ENCODE data around the gene AACS. TPM values are rescaled to one million over a fixed set of nuclear protein-coding genes. Genes with fewer than 3 reads are reported as not detected.

AACS gene
- polyA plus RNA-seq, 1 donor (not counting 4 experiments of a cell fraction or from before 2014, with no cell fraction given) = 27.0 TPM

- H3K79me2 ChIP-seq (ENCODE audit: control insufficient read depth, insufficient read depth, low read length) = peaks cover 46% of the 10 kb centered on the region
- no peaks in the 10 kb centered on the region for H4K20me1 ChIP-seq (ENCODE audit: control insufficient read depth, extremely low read depth, insufficient read depth, low read length)
- no peaks in the 10 kb centered on the region for H3K27me3 ChIP-seq (ENCODE audit: control insufficient read depth, extremely low read depth, insufficient read depth, low read length)
- no peak overlapping the region for H3K27ac ChIP-seq (ENCODE audit: control insufficient read depth, insufficient read depth, low read length)
- peaks cover 4% of the 10 kb centered on the region for H3K4me1 ChIP-seq (ENCODE audit: control insufficient read depth, extremely low read depth, insufficient read depth, low read length)
- H2AFZ ChIP-seq (ENCODE audit: control insufficient read depth, low read length) = no peak overlapping the region
- no peaks in the 10 kb centered on the region for H3K9me1 ChIP-seq (ENCODE audit: control insufficient read depth, extremely low read depth, insufficient read depth, low read length)
- TF ChIP-seq CTCF (optimal IDR thresholded peaks at IDR 0.05 in 1 of 3, IDR thresholded peaks at IDR 0.05 in 1 of 3, conservative IDR thresholded peaks at IDR 0.05 in 1 of 3; ENCODE audit: extremely low read depth in 1 of 3, insufficient read depth in 2 of 3, low read length in 3 of 3) (no peak), EZH2 (IDR thresholded peaks at IDR 0.05; ENCODE audit: low read length) (no peak)
- no peak overlapping the region for H3K4me2 ChIP-seq (ENCODE audit: control insufficient read depth, extremely low read depth, insufficient read depth, low read depth, low read length)
- dilution Hi-C loops (cut with MboI; ENCODE audit: extremely low pct_ligation_motif_present, low sequenced_read_pairs) = no loop called here
- peaks cover 10 to 20% of the 10 kb centered on the region in 2 experiments for H3K36me3 ChIP-seq (ENCODE audit: control insufficient read depth in 2 of 2, extremely low read depth in 1 of 2, insufficient read depth in 2 of 2, low read length in 2 of 2)
- no peak for FAIRE-seq
- no peak overlapping the region for H3K4me3 ChIP-seq (ENCODE audit: control insufficient read depth in 2 of 3, extremely low read depth in 1 of 3, insufficient read depth in 2 of 3, low read depth in 1 of 3, low read length in 3 of 3)
- no peaks in the 10 kb centered on the region for H3K9me3 ChIP-seq (ENCODE audit: control insufficient read depth, low read depth, low read length)
- no peak overlapping the region for H3K9ac ChIP-seq (ENCODE audit: control insufficient read depth, extremely low read depth, insufficient read depth, low read length)
- no peak for DNase-seq (ENCODE audit: low read depth, low spot score)
These were observed 5.6 kb downstream of the AACS start for GRCh38 chr12:125070661-125071390.

- Histone ChIP-seq H3K79me2 (ENCODE audit: control insufficient read depth, insufficient read depth, low read length) (peaks cover 42% of the 10 kb centered on the region), H3K9me3 (ENCODE audit: control insufficient read depth, low read depth, low read length) (no peaks in the 10 kb centered on the region), H3K27me3 (ENCODE audit: control insufficient read depth, extremely low read depth, insufficient read depth, low read length) (no peaks in the 10 kb centered on the region), H3K4me2 (ENCODE audit: control insufficient read depth, extremely low read depth, insufficient read depth, low read depth, low read length) (no peak overlapping the region), H3K27ac (ENCODE audit: control insufficient read depth, insufficient read depth, low read length) (no peak overlapping the region), H3K36me3 (ENCODE audit: control insufficient read depth in 2 of 2, extremely low read depth in 1 of 2, insufficient read depth in 2 of 2, low read length in 2 of 2) (peaks cover 16 to 26% of the 10 kb centered on the region in 2 experiments), H4K20me1 (ENCODE audit: control insufficient read depth, extremely low read depth, insufficient read depth, low read length) (no peaks in the 10 kb centered on the region), H3K4me3 (ENCODE audit: control insufficient read depth in 2 of 3, extremely low read depth in 1 of 3, insufficient read depth in 2 of 3, low read depth in 1 of 3, low read length in 3 of 3) (no peak overlapping the region), H3K9me1 (ENCODE audit: control insufficient read depth, extremely low read depth, insufficient read depth, low read length) (no peaks in the 10 kb centered on the region), H3K4me1 (ENCODE audit: control insufficient read depth, extremely low read depth, insufficient read depth, low read length) (no peaks in the 10 kb centered on the region), H3K9ac (ENCODE audit: control insufficient read depth, extremely low read depth, insufficient read depth, low read length) (no peak overlapping the region), H2AFZ (ENCODE audit: control insufficient read depth, low read length) (no peak overlapping the region)
- DNase-seq (ENCODE audit: low read depth, low spot score) (no peak), FAIRE-seq (no peak)
- TF ChIP-seq CTCF (optimal IDR thresholded peaks at IDR 0.05 in 1 of 3, IDR thresholded peaks at IDR 0.05 in 1 of 3, conservative IDR thresholded peaks at IDR 0.05 in 1 of 3; ENCODE audit: extremely low read depth in 1 of 3, insufficient read depth in 2 of 3, low read length in 3 of 3) = no peak
- no peak for TF ChIP-seq EZH2 (IDR thresholded peaks at IDR 0.05; ENCODE audit: low read length)
- dilution Hi-C loops (cut with MboI; ENCODE audit: extremely low pct_ligation_motif_present, low sequenced_read_pairs) = no loop called here
These were observed 6.2 kb downstream of the AACS start for GRCh38 chr12:125071456-125071855.
